Stimulated activated CD4-positive, alpha-beta T cell treated with anti-CD3 and anti-CD28 coated beads, Interleukin-4, amount 100 ng/mL, for 24 hours (primary cell): Measurements from ENCODE around the gene CLDN3.
"Not testable (repeated sequence)": the region's sequence is repeated elsewhere in the genome, so short reads cannot be mapped to it uniquely, and the experiment has no call there.

Source experiments
- DNase-seq: peaks from one replicate; pipeline ENCODE4 v3.0.0-alpha.2; 2020

The CLDN3 gene, protein sequence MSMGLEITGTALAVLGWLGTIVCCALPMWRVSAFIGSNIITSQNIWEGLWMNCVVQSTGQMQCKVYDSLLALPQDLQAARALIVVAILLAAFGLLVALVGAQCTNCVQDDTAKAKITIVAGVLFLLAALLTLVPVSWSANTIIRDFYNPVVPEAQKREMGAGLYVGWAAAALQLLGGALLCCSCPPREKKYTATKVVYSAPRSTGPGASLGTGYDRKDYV

DNA sequence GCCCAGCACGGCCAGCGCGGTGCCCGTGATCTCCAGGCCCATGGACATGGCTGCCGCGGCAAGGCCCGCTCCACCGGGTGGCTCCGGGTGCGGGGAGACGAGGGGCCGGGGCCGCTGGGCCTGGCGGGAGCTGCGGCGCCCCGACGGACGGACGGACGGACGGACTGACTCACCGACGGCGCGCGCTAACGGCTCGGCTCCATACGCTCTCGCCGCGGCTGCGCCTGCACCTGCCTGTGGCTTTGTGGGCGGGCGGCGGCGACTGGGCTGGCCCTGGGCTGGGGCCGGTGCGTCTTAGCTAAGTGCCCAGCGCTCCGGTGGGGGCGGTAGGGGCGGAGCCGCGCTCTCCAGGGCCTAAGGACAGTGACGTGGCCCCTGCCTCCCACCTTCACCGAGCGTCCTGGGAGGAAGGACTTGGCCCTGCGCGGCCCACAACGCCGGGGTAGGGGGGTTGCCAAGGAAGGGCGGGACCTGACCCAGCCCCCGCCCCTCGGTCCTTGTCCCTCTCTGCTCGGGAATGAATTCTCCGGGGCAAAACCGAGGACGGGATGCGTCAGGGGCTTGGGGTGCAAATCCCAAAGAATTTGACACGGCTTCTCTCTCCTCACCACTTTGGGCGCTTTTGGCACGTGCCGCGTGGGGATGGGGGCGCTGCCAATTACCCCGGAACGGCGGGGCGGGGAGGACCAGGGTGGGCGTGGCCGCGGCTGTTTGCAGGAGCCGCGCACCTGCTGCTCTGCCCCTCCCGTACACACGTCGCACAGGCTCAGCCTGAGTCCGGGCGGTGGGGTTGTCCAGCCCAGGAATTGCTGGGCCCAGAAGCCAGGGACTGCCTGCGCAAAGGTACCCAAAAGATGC, at the start of gene CLDN3:
TSS of gene CLDN3 (minus strand) at position 269 of the 858 bp plus-strand sequence. CDS start at position 48, 221 bp downstream.
- DNase-seq: no peak

DNA sequence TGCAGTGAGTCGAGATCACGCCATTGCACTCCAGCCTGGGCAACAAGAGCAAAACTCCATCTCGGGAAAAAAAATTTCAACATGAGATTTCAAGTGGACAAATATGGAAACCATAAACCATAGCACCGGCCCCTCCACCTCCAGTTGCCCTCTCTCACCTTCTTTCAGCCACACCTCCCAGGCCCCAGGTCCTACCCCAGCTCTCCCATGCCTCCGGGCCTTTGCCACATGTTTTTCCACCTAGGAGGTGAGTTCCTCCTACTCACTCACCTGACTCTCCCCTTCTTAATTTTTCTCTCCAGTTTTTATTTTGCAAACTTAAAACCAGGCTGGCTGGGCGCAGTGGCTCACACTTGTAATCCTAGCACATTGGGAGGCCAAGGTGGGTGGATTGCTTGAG, 47.1 kb upstream of the CLDN3 start:
- no peak for DNase-seq

DNA sequence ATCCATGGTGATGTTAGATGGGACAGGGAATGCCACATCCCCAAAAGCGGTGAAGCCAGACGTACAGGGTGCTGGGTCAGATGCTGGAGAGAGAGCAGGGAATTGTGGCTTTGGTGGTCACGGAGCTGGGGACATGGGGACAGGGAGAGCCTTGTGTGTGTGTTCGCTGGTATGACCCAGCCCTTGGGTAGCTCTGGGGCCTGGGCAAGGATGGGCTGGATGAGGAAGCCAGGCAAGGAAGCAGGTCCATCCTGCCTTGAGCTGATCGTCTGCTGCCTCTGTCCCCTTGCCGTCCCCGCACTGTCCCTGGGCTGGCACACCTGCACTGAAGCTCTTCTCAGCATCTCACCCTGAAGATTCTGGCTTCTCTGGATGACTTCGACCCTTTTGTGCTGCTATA, 45.4 kb upstream of the CLDN3 start:
- no peak for DNase-seq

DNA sequence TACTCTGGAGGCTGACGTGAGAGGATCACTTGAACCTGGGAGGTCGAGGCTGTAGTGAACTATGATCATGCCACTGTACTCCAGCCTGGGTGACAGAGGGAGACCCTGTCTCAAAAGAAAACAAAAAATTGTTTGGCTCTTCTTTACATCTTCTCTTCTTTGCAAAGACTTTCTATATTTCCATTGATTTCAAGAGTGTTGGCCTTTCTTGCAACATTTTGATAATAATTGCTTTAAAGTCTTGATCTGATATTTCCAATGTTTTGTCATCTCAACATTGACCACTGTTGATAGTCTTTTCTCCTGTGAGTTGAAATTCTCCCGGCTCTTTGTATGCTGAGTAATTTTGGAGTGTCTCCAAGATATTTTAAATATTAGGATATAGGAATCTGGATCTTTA, 42.9 kb upstream of the CLDN3 start:
- no peak for DNase-seq

DNA sequence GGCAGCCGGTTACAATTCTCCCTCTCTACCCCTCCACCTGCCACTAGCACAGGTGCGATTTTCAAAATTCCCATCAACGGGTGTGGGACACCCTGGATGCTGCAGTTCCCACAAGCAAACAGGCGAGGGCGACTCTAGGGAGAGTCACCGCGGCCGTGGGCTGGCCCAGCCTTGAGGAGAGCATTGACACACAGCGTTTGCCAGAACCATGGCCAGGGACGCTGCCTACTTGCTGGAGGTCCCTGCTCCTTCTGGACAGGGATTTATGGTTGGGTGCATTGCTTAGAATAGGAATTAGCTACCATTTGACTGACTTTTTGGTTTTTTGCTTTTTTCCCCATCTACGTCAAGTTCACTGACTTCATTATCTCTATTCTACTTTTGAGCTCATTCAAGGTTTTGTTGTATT, 41.7 kb upstream of the CLDN3 start:
- DNase-seq: peak; percentile 63

DNA sequence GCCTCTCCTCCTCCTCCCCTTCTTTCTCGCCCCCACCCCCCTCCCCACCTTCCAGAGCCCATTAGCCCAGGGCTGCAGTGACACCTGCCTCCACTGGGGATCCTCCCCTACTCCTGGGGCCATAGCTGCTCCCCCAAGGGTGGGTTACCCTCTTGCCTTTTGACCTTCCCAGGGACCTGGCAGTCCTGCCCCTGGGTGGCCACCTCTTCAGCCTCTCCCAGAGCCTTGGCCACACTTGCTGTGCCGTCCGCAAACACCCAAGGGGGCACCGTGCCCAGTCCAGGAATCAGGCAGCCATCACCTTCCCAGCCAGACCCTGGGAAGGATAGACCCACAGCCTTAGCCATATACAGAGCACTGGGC, 40.9 kb upstream of the CLDN3 start:
- DNase-seq: no peak

DNA sequence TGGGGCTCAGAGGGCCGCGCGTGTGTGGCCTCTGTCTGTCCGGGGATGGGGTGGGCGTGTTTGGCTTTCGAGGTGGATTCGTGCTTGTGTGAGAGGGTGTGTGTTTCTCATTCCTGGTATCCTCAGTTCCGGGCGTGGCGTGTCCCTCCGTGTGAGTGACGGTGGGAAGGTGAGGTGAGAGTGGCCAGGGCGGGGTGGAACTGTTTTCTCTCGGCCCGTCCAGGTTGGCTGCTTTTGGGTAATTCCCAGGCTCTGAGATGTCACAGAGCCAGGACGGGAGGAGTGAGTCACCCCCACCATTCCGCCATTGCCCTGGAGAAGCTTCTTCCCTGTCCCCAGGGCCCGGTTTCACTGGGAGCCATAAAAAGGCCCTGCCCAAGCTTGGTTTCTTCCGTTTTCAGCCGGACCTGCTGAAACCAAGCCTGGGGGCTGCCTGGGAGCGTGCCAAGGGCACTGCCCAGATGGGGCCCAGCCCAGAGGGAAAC, 39.4 kb upstream of the CLDN3 start:
- no peak for DNase-seq

DNA sequence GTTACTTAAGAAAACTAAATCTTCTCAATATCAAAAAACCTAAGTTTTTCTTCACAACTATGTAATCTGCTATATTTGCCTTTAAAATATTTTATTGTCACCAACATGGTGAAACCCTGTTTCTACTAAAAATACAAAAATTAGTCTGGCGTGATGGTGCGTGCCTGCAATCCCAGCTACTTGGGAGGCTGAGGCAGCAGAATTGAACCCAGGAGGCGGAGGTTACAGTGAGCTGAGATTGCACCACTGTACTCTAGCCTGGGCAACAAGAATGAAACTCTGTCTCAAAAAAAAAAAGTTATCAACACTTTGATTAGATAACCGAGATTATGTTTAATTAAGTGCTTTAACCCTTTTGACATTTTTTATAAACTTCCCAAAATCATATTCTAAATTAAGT, 32.4 kb upstream of the CLDN3 start:
- DNase-seq: no peak

DNA sequence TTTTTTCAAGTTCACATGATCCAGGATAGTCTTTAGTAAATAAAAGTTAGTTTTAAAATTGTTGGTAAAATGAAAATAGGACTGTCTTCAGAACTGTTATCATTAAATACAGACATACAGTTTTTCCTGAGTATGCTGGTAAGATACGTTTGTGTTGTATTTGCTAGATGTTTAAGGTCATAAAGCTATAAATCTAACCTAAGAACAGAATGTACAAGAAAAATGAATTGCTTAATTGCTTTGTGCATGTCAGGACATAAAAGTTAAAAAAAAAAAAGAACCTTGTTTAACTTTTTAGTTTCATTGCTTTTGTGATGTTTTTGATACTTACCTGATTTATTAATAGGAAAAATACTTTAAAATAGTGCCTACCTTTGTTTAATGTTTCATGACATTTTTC, 31.5 kb upstream of the CLDN3 start:
- DNase-seq: no peak

DNA sequence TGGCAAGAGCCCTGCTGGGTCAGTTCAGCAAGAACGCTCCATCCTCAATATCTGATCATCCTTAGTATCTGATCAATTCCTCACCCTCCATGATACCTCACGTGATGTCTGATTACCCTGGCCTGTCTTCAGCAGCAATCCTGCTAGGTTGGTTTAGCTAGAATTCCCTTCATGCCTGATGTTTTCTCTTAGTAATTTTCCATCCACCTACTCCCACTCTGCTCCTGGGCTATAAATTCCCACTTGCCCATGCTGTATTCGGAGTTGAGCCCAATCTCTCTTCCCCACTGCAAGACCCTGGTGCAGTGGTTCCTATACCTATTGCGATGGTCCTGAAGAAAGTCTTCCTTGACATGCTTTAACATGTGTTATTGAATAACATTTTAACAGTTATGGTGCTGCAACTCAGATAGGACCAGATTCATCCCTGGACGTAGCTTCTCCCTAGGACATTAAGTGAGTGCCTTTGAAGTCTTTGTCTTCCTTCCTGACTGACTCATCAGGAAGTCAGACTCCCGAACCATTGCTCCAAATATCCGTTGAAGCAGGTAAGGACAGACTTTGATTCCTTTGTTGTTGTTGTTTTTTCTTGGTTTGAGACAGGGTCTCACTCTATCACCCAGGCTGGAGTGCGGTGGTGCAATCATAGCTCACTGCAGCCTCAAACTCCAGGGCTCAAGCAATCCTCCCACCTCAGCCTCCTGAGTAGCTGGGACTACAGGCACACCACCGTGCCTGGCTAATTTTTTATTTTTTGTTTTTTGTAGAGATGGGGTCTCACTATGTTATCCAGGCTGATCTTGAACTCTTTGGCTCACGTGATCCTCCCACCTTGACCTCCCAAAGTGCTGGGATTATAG, 29.4 kb upstream of the CLDN3 start:
- DNase-seq: no peak

DNA sequence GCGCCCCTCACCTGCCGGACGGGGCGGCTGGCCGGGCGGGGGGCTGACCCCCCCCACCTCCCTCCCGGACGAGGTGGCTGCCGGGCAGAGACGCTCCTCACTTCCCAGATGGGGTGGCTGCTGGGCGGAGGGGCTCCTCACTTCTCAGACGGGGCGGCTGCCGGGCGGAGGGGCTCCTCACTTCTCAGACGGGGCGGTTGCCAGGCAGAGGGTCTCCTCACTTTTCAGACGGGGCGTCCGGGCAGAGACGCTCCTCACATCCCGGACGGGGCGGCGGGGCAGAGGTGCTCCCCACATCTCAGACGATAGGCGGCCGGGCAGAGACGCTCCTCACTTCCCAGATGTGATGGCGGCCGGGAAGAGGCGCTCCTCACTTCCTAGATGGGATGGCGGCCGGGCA, 27.1 kb upstream of the CLDN3 start:
- not testable (repeated sequence) for DNase-seq

DNA sequence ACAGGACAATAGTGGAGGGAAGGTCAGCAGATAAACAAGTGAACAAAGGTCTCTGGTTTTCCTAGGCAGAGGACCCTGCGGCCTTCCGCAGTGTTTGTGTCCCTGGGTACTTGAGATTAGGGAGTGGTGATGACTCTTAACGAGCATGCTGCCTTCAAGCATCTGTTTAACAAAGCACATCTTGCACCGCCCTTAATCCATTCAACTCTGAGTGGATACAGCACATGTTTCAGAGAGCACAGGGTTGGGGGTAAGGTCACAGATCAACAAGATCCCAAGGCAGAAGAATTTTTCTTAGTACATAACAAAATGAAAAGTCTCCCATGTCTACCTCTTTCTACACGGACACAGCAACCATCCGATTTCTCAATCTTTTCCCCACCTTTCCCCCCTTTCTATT, 26.6 kb upstream of the CLDN3 start:
- not testable (repeated sequence) for DNase-seq

DNA sequence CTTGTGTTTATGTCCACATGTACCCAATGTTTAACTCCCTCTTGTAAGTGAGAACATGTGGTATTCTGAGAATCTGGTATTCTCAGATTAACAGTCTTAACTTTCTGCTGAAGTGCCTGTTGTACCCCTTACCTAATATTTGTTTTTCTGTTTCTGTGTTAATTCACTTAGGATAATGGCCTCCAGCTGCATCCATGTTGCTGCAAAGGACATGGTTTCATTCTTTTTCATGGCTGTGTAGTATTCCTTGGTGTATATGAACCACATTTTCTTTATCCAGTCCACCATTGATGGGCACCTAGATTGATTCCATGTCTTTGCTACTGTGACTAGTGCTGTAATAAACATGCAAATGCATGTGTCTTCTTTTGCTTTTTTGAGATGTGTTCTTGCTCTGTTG, 25.1 kb upstream of the CLDN3 start:
- DNase-seq: not testable (repeated sequence)

DNA sequence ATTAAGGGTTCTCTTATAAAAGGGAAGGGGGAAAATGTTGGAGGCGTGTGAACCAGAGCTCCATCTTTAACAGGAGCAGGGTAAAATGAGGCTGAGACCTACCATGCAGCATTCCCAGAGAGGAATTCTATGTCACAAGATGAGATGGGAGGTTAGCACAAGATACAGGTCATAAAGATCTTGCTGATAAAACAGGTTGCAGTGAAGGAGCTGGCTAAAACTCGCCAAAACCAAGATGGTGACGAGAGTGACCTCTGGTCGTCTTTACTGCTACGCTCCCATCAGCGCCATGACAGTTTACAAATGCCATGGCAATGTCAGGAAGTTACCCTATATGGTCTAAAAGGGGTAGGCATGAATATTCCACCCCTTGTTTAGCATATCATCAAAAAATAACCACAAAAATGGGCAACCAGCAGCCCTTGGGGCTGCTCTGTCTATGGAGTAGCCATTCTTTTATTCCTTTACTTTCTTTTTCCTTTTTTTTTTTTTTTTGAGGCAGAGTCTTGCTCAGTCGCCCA, 21.2 kb upstream of the CLDN3 start:
- not testable (repeated sequence) for DNase-seq

DNA sequence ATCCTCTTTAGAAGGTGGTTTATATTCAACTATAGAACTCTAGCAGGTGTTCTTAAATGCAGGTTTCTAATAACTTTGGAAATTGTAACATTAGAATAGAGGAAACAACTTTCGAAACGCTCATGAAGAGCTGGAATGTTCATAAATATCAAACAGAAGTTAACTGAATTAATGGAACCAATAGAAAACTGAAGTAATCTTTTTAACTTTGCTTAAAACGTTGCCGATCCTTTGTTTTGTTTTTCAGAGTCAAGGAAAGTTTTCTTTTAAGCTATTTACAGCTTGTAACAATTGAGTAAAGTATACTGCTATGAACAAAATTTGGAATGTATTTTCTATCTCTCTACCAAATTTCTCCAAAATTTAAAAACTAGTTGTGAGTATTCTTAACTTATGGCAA, 19.0 kb upstream of the CLDN3 start:
- DNase-seq: no peak

DNA sequence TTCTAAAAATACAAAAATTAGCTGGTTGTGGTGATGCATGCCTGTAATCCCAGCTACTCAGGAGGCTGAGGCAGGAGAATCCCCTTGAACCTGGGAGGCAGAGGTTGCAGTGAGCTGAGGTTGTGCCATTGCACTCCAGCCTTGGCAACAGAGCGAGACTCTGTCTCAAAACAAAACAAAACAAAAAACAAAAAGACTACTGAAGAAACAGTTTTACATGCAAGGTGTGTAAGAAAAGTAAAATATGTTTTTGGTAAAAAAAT, 17.6 kb upstream of the CLDN3 start:
- not testable (repeated sequence) for DNase-seq

DNA sequence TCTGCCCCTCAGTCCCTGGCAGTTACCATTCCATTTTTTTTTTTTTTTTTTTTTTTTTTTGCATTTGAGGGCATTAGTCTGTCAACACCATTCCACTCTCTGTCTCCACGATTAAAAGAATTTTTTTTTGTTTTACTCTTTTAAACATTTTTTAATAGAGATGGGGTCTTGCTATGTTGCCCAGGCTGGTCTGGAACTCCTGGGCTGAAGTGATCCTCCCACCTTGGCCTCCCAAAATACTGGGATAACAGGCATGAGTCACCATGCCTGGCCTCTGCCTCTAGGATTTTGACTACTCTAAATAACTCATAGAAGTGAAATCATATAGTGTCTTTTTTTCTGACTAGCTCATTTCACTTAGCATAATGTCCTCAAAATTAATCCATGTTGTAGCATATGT, 16.5 kb upstream of the CLDN3 start:
- no peak for DNase-seq

DNA sequence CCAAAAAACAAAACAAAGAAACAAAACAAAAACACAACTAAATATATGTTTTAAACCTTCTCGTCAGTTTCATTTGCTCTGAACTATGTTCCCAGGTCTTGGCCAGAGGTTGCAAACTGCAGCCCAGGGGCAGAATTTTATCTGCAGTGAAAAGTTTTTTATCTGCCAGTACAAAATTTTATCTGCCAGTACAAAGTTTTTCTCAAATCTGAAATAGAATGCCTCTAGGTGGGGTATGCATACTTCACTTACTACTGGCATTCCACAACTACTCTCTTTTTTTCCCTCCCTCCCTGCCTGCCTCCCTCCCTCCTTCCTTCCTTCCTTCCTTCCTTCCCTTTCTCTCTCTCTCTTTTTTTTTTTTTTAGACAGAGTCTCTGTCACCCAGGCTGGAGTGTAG, 9.4 kb upstream of the CLDN3 start:
- DNase-seq: no peak

DNA sequence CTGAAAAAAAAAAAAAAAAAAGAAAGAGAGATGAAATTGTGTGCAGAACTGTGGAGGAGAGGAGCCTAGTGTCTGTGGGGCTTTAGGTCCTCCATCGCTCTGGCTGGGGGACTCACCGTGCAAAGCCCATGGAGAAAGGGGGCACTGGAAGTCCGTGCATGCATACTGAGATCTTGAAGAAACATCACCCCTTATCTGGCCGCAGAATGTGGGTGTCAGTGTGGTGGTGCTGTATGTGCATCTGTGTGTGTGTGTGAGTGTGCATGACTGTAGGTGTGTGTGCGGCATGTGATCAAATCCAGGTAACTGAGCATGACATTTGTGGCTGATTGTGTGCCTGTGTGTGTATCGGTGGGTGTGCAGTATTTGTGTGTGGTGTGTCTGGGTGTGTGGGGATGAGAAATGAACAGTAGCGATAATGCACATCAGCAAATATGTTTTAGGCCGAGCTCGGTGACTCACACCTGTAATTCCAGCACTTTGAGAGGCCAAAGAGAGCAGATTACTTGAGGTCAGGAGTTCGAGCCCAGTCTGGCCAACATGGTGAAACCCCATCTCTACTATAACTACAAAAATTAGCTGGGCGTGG, 8.8 kb upstream of the CLDN3 start:
- no peak for DNase-seq

DNA sequence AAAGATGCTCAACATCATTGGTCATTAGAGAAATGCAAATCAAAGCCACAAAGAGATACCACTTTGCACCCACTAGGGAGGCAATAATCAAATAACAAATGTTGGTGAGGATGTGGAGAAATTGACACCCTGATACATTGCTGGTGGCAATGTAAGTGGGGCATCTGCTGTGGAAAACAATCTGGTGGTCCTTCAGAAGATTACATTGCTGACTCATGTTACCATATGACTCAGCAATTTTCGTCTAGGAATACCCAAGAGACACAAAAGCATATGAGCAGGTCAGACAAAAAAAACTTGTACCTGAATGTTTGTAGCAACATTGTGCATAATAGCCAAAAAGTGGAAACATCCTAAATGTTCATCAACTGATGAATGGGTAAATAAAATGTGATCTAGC, 4.9 kb upstream of the CLDN3 start:
- DNase-seq: no peak

DNA sequence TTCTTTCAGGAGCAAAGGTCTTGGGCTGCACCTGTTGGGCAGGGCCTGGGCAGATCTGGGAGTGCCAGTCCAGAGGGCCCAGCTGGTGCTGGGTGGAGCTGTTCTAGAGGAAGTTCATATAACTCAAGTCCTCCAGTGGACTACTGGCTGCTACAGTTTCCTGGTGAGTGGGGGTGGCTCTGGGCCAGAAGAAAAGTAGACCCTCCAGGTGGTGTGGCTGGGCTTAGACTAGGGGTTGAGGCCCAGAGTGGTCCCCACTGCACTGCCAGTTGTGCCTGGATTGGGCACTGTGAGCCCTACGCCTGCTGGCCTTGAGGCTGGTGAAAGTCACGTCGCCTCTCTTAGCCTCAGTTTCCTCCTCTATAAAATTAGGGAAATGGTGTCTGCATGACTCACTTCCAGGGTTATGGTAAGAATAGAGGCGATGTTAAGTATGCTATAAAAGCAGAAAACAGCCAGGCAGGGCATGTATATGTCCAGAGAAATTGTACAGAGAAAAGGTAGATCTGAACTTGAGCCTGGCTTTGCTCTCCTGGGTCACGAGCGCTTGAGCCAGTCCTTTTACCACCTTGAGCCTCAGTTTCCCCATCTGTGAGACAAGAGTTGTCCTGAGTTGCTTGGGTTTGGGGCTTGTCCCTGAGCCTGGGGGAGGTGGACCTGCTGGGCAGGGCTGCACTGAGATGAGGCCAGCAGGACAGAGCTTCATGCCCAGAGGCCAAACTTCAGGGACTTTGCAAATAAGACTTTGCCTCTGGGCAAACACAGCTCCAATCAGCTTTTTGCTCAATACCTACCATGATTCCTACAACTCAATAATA, 3.8 kb upstream of the CLDN3 start:
- no peak for DNase-seq
